ENCODE data around the gene DDX39B. TPM values are rescaled to one million over a fixed set of nuclear protein-coding genes. Genes with fewer than 3 reads are reported as not detected.
A peak's percentile ranks its signal among the peaks of the same experiment; 100 is the strongest.

DDX39B gene
- total and polyA plus RNA-seq, 9 of the 15 experiments (the other 6 are each of a cell fraction or from before 2014, with no cell fraction given), result 479 to 869 (median 592) TPM

DNA sequence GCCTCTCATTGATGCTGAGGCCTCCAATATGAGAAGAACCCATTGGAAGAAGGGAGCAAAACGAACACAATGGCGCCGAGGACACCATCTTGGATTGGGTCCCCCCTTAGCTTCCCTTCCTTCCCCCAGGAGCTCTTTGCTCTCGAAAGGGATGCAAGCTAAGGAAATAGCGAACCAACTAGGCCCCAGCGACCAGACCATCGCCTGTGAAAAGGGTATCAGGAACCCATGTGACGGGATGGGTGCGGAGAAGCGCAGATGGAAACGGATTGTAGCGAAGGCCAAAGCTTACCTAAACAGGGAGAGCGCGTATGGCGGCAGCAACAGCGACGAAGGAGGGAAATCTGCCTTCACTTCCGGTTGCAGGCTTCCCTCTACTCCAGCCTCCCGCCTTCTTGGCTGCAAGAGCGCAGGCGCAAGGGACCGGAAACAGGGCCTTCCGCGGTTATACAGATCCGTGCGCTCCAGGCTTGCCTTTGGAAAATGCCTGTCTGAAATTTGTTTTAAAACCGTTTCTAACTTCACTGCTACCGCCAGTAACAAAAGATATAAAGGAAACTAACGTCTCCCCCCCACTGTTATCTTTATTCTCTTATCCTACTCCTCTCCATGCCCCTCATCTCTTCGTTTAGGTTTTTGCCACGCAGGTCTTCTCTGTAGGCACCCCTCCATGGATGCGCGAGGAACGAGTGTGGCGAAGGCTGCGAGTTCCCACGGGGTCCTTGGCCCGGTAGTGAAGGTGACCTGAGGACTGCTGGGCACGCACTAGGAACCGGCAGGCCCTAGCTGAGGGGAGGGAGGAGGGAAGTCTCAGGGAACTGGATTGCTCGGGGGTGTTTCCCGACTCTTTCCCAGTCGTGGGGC is at the start of gene DDX39B (continued):
- TF ChIP-seq, protein P1, sequence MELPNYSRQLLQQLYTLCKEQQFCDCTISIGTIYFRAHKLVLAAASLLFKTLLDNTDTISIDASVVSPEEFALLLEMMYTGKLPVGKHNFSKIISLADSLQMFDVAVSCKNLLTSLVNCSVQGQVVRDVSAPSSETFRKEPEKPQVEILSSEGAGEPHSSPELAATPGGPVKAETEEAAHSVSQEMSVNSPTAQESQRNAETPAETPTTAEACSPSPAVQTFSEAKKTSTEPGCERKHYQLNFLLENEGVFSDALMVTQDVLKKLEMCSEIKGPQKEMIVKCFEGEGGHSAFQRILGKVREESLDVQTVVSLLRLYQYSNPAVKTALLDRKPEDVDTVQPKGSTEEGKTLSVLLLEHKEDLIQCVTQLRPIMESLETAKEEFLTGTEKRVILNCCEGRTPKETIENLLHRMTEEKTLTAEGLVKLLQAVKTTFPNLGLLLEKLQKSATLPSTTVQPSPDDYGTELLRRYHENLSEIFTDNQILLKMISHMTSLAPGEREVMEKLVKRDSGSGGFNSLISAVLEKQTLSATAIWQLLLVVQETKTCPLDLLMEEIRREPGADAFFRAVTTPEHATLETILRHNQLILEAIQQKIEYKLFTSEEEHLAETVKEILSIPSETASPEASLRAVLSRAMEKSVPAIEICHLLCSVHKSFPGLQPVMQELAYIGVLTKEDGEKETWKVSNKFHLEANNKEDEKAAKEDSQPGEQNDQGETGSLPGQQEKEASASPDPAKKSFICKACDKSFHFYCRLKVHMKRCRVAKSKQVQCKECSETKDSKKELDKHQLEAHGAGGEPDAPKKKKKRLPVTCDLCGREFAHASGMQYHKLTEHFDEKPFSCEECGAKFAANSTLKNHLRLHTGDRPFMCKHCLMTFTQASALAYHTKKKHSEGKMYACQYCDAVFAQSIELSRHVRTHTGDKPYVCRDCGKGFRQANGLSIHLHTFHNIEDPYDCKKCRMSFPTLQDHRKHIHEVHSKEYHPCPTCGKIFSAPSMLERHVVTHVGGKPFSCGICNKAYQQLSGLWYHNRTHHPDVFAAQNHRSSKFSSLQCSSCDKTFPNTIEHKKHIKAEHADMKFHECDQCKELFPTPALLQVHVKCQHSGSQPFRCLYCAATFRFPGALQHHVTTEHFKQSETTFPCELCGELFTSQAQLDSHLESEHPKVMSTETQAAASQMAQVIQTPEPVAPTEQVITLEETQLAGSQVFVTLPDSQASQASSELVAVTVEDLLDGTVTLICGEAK (IDR thresholded peaks at IDR 0.05), result peak; percentile 92
- TF ChIP-seq, protein P1 (CRISPR knock-in tag; IDR thresholded peaks at IDR 0.05), result peak; percentile 37; the same call in 1 of the 2 replicates
- TF ChIP-seq RBM14 (IDR thresholded peaks at IDR 0.05; ENCODE audit: borderline replicate concordance, insufficient read depth, low read depth, low read length), result no peak
- TF ChIP-seq U2AF2 (optimal IDR thresholded peaks at IDR 0.05; ENCODE audit: low read depth, low read length), result no peak
- TF ChIP-seq MEIS2 (IDR thresholded peaks at IDR 0.05; ENCODE audit: partially characterized antibody), result peak; percentile 67
- no peak for TF ChIP-seq SRSF1 (IDR thresholded peaks at IDR 0.05; ENCODE audit: low read depth, low read length)
- TF ChIP-seq BRD9 (IDR thresholded peaks at IDR 0.05; ENCODE audit: low read depth, partially characterized antibody), result peak; percentile 100
- no peak for TF ChIP-seq SRSF9 (IDR thresholded peaks at IDR 0.05; ENCODE audit: borderline replicate concordance, low read depth, low read length)
- TF ChIP-seq FOXP1 (CRISPR knock-in tag; IDR thresholded peaks at IDR 0.05), result no peak; the same call in 1 of the 2 replicates
- peak; percentile 86 for TF ChIP-seq NEUROD1 (IDR thresholded peaks at IDR 0.05; ENCODE audit: borderline replicate concordance, low read depth, low read length, partially characterized antibody)
- peak; percentile 83 for TF ChIP-seq NR2C2 (CRISPR knock-in tag; IDR thresholded peaks at IDR 0.05)
- TF ChIP-seq NR2C2 (tag; IDR thresholded peaks at IDR 0.05), result peak; percentile 86
- peak; percentile 81; the same call in 1 of the 2 replicates for TF ChIP-seq CBX1 (IDR thresholded peaks at IDR 0.05; ENCODE audit: low read depth)
